Thoracic aorta (tissue), 2 donors: Measurements from ENCODE around the gene CACNA2D4. TPM values are rescaled to one million over a fixed set of nuclear protein-coding genes. Genes with fewer than 3 reads are reported as not detected.

Source experiments
- ATAC-seq: fragments of 150-250 bp; one replicate; pipeline ENCODE4 v1.8.0; 2017; ENCODE audit warnings: low read depth; ENCODE audit not compliant: insufficient number of reproducible peaks, low FRiP score
- DNase-seq: peaks from one replicate; pipeline ENCODE4 v3.0.0-alpha.2; 2020; ENCODE audit warnings: low spot score
- H3K27ac ChIP-seq, 2 donors: fragments of 200-600 bp; sonication (generic); 1 replicate in 1 of 2; 2 replicates in 1 of 2; pipeline ENCODE4 v1.5.1; 2016; ENCODE audit warnings: mild to moderate bottlenecking in 2 of 2, moderate library complexity in 2 of 2
- H3K27me3 ChIP-seq: fragments of 200-600 bp; sonication (generic); replicated peaks from 2 replicates; pipeline ENCODE4 v1.6.0; 2016; ENCODE audit warnings: mild to moderate bottlenecking; ENCODE audit not compliant: insufficient read depth
- H3K36me3 ChIP-seq: fragments of 200-600 bp; sonication (generic); one replicate; pipeline ENCODE4 v1.5.1; 2016
- H3K4me1 ChIP-seq, 2 donors: fragments of 200-600 bp; sonication (generic); 1 replicate in 1 of 2; 2 replicates in 1 of 2; pipeline versions ENCODE4 v1.5.1 to v1.6.0; 2016; ENCODE audit warnings: low read depth in 2 of 2, mild to moderate bottlenecking in 1 of 2; ENCODE audit not compliant: control insufficient read depth in 1 of 2
- H3K4me3 ChIP-seq: fragments of 200-600 bp; sonication (generic); 2 replicates; pipeline ENCODE4 v1.5.1; 2016; ENCODE audit warnings: mild to moderate bottlenecking
- H3K9me3 ChIP-seq: fragments of 200-600 bp; sonication (generic); 2 replicates; pipeline ENCODE4 v1.5.1; 2016
- total RNA-seq, 2 donors: library from RNA; depleted of rRNA; stranded (reverse); fragments of >200 nt; gene quantifications; one replicate each; pipeline versions ENCODE4 v1.1.0 to v1.2.3, GENCODE V29; 2016
- TF ChIP-seq, protein P1 (sequence below): fragments of 200-600 bp; sonication (generic); IDR thresholded peaks from one replicate; pipeline ENCODE4 v1.5.1; 2019; ENCODE audit warnings: antibody characterized with exemption

CACNA2D4 gene
- total RNA-seq, 2 donors from 2014 or later: 8.7 to 12.3 TPM

DNA sequence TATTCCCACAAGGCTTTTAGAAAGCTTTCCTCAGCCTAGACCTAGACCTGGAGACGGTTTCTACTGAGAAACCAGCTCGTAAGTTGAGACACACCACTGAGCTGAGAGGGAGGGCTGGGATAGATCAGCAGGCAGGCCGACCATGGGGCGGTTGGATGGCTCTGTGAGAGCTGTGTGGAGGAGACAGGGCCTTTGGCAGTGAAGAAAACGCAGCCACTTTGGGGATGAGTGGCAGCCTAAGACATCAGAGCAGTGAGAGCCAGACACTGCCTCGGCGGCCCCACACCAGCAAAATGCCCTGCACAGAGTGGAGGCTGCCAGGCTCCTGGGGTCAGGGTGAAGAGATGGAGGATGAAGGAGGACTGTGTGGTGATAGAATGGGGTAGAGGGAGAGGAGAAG, 46.0 kb downstream of the CACNA2D4 start:
- no peaks in the 10 kb centered on the region for H3K36me3 ChIP-seq
- DNase-seq (no peak), ATAC-seq (no peak)
- H3K27me3 ChIP-seq: no peaks in the 10 kb centered on the region
- no peak overlapping the region for H3K4me3 ChIP-seq
- H3K4me1 ChIP-seq: no peaks in the 10 kb centered on the region
- TF ChIP-seq, protein P1, sequence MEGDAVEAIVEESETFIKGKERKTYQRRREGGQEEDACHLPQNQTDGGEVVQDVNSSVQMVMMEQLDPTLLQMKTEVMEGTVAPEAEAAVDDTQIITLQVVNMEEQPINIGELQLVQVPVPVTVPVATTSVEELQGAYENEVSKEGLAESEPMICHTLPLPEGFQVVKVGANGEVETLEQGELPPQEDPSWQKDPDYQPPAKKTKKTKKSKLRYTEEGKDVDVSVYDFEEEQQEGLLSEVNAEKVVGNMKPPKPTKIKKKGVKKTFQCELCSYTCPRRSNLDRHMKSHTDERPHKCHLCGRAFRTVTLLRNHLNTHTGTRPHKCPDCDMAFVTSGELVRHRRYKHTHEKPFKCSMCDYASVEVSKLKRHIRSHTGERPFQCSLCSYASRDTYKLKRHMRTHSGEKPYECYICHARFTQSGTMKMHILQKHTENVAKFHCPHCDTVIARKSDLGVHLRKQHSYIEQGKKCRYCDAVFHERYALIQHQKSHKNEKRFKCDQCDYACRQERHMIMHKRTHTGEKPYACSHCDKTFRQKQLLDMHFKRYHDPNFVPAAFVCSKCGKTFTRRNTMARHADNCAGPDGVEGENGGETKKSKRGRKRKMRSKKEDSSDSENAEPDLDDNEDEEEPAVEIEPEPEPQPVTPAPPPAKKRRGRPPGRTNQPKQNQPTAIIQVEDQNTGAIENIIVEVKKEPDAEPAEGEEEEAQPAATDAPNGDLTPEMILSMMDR: no peak
- no peaks in the 10 kb centered on the region for H3K9me3 ChIP-seq
- no peak overlapping the region for H3K27ac ChIP-seq

DNA sequence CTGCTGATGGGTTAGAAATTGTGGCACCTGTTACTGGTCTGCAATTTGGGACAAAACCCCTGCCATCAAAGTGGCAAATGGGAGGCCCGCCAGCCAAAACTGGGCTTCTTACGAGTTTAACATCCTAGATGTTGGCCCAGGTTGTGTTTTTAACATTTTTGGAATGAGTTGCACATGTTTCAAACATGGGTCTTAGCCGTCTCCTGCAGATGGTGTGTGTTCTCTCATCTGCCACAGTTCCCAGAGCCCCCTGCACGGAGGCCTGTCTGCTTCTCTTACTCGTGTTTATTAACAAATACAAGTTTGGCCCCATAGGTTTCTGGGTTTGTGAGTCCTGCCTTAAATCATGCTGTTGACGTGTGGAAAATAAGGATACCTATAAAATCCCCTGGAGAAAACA, 46.5 kb downstream of the CACNA2D4 start:
- no peaks in the 10 kb centered on the region for H3K36me3 ChIP-seq
- no peak overlapping the region for H3K27ac ChIP-seq
- no peaks in the 10 kb centered on the region for H3K9me3 ChIP-seq
- no peaks in the 10 kb centered on the region for H3K27me3 ChIP-seq
- ATAC-seq (no peak), DNase-seq (no peak)
- TF ChIP-seq, protein P1: no peak
- H3K4me3 ChIP-seq: no peak overlapping the region
- no peaks in the 10 kb centered on the region for H3K4me1 ChIP-seq

DNA sequence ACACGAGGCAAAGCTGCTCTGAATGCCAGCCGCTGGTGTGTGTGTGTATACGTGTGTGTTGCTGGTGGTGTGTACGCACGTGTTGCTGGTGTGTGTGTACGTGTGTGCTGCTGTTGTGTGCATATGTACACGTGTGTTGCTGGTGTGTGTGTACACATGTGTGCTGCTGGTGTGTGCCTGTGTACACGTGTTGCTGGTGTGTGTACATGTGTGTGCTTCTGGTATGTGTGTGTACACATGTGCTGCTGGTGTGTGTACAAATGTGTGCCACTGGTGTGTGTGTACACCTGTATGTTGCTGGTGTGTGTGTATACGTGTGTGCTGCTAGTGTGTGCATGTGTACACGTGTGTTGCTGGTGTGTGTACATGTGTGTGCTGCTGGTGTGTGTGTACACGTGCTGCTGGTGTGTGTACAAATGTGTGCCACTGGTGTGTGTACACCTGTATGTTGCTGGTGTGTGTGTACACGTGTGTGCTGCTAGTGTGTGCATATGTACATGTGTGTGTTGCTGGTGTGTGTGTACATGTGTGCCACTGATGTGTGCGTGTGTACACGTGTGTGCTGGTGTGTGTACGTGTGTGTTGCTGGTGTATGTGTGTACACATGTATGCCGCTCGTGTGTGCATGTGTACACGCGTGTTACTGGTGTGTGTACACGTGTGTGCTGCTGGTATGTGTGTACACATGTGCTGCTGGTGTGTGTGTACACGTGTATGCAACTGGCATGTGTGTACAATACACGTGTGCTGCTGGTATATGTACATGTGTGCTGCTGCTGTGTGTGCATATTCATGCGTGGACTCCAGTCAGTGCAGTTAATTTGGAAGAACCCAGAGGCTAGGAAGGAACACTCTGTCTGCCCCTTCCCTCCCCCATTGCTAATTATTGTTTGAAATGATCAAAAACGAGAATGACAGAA, 47.2 kb downstream of the CACNA2D4 start:
- ATAC-seq: no peak
- DNase-seq: no peak

DNA sequence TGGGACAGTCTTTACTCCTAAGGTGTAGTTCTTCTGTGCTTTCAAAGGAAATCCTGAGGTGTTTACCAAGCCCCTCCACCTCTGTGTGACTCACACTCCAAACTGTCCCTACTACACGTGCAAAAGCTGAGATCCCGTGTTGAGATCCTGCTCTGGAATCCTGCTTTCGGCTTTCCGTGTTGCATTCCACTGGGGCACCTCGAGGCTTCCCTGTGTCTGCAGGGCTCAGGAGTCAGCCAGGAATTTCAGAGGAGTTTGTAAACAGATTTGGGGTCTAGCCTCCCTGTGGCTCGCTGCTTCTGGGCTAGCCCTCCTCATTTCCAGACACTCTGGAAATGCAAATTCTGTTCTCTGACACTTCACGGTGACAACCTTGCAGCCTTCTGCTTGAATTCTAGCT, 48.4 kb downstream of the CACNA2D4 start:
- no peak overlapping the region for H3K4me3 ChIP-seq
- no peak overlapping the region for H3K27ac ChIP-seq
- no peaks in the 10 kb centered on the region for H3K27me3 ChIP-seq
- TF ChIP-seq, protein P1: no peak
- H3K36me3 ChIP-seq: no peaks in the 10 kb centered on the region
- no peaks in the 10 kb centered on the region for H3K4me1 ChIP-seq
- ATAC-seq (no peak), DNase-seq (no peak)
- no peaks in the 10 kb centered on the region for H3K9me3 ChIP-seq

More for the DNA sequence above, 47.2 kb downstream of the CACNA2D4 start:
- no peaks in the 10 kb centered on the region for H3K36me3 ChIP-seq
- H3K27ac ChIP-seq: no peak overlapping the region
- no peaks in the 10 kb centered on the region for H3K4me1 ChIP-seq
- no peak overlapping the region for H3K4me3 ChIP-seq
- TF ChIP-seq, protein P1: no peak
- H3K27me3 ChIP-seq: no peaks in the 10 kb centered on the region
- H3K9me3 ChIP-seq: no peaks in the 10 kb centered on the region

DNA sequence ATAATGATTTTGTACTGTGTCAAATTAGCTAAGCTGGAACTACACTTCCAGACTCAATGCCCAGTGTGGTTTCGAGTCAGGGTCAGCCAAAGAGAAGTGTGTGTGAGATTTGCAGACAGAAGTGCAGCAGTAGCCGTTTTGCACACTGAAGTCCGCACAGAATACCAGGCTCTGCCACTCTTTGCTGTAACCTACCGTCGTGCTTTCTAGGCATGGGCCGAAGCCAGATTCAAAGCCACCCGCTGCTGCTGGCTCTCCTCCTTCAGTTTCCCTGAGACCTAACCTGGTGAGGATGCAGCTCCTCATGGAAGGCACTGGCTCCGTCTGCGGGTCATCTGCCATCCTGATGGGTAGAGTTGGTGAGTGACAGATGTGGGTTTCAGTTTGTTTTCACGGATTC, 49.3 kb downstream of the CACNA2D4 start:
- no peak overlapping the region for H3K27ac ChIP-seq
- ATAC-seq (no peak), DNase-seq (no peak)
- no peaks in the 10 kb centered on the region for H3K27me3 ChIP-seq
- H3K36me3 ChIP-seq: no peaks in the 10 kb centered on the region
- TF ChIP-seq, protein P1: no peak
- H3K4me1 ChIP-seq: no peaks in the 10 kb centered on the region
- H3K9me3 ChIP-seq: no peaks in the 10 kb centered on the region
- no peak overlapping the region for H3K4me3 ChIP-seq
